Esophagus squamous epithelium (tissue), 4 donors: Measurements from ENCODE around the gene LDLRAD4.

Experiments
- POLR2A ChIP-seq, 4 donors: fragments of 450-650 bp; IDR thresholded peaks; one replicate each; pipeline ENCODE4 v1.6.1; 2017; ENCODE audit warnings: antibody characterized with exemption in 4 of 4, mild to moderate bottlenecking in 4 of 4, moderate library complexity in 3 of 4
- TF ChIP-seq, protein P1 (sequence below), 6 experiments: fragments of 450-650 bp in 4 of 6; fragments of 200-600 bp in 2 of 6; sonication (generic) in 2 of 6; IDR thresholded peaks; one replicate each; pipeline ENCODE4 v1.5.1; 2016 to 2019; ENCODE audit warnings: antibody characterized with exemption in 6 of 6, mild to moderate bottlenecking in 4 of 6, moderate library complexity in 4 of 6

DNA sequence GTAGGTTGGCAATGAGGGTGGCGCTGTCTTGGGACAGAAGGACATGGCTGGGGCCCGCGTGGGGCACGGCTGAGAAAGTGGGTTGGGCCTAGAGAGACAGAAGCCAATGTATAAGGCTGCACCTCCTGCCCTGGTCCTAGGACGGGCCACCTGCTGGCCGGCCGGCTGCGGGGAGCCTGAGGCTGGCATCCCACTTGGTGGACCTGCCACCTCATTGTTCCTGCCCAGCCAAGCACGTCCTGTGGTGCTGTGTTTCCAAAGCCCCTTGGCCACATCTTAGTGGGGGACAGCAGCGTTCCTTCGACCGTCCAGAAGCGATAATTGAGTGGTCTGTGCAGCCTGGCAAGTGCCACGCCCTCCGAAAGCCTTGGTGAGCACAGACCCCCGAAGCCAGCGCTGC is 223.9 kb downstream of the LDLRAD4 start:
- TF ChIP-seq, protein P1, sequence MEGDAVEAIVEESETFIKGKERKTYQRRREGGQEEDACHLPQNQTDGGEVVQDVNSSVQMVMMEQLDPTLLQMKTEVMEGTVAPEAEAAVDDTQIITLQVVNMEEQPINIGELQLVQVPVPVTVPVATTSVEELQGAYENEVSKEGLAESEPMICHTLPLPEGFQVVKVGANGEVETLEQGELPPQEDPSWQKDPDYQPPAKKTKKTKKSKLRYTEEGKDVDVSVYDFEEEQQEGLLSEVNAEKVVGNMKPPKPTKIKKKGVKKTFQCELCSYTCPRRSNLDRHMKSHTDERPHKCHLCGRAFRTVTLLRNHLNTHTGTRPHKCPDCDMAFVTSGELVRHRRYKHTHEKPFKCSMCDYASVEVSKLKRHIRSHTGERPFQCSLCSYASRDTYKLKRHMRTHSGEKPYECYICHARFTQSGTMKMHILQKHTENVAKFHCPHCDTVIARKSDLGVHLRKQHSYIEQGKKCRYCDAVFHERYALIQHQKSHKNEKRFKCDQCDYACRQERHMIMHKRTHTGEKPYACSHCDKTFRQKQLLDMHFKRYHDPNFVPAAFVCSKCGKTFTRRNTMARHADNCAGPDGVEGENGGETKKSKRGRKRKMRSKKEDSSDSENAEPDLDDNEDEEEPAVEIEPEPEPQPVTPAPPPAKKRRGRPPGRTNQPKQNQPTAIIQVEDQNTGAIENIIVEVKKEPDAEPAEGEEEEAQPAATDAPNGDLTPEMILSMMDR (IDR thresholded peaks at IDR 0.05) = no peak
- no peak for TF ChIP-seq POLR2A (IDR thresholded peaks at IDR 0.05)
